HepG2 (cell line): ENCODE data around the gene NCOA3. TPM values are rescaled to one million over a fixed set of nuclear protein-coding genes. Genes with fewer than 3 reads are reported as not detected.

ENCODE experiments used
- AKAP8 ChIP-seq: sonication (generic); formaldehyde crosslinking; IDR thresholded peaks from 2 replicates; pipeline ENCODE4 v1.5.1; 2020; ENCODE audit warnings: mild to moderate bottlenecking, missing genetic modification reagents
- BRD4 ChIP-seq: sonication (generic); formaldehyde crosslinking; IDR thresholded peaks from 2 replicates; pipeline ENCODE4 v1.4.0; 2020; ENCODE audit warnings: missing genetic modification reagents
- CHCHD3 ChIP-seq: sonication (generic); formaldehyde crosslinking; IDR thresholded peaks from 2 replicates; pipeline ENCODE4 v1.8.0; 2022; ENCODE audit warnings: mild to moderate bottlenecking, missing genetic modification reagents, moderate library complexity
- ETV5 ChIP-seq: IDR thresholded peaks from 2 replicates; pipeline ENCODE4 v1.6.1; 2018; ENCODE audit warnings: missing biosample characterization, missing genetic modification reagents, inconsistent platforms, borderline replicate concordance
- FOXO4 ChIP-seq: sonication (generic); formaldehyde crosslinking; conservative IDR thresholded peaks from 2 replicates; pipeline ENCODE4 v1.8.1; 2023; ENCODE audit warnings: missing genetic modification reagents
- JUND ChIP-seq: sonication (generic); formaldehyde crosslinking; IDR thresholded peaks from 2 replicates; pipeline ENCODE4 v1.8.0; 2022; ENCODE audit warnings: mild to moderate bottlenecking, missing genetic modification reagents
- MED8 ChIP-seq: sonication (generic); formaldehyde crosslinking; IDR thresholded peaks from 2 replicates; pipeline ENCODE4 v1.8.1; 2023; ENCODE audit warnings: mild to moderate bottlenecking, missing genetic modification reagents; ENCODE audit not compliant: insufficient replicate concordance
- NFKB2 ChIP-seq: sonication (generic); formaldehyde crosslinking; IDR thresholded peaks from 2 replicates; pipeline ENCODE4 v1.4.0; 2020; ENCODE audit warnings: missing genetic modification reagents, borderline replicate concordance
- ONECUT2 ChIP-seq: sonication (generic); formaldehyde crosslinking; IDR thresholded peaks from 2 replicates; pipeline ENCODE4 v1.4.0; 2020; ENCODE audit warnings: missing genetic modification reagents
- REXO4 ChIP-seq: sonication (generic); formaldehyde crosslinking; IDR thresholded peaks from 2 replicates; pipeline ENCODE4 v1.8.0; 2022; ENCODE audit warnings: missing genetic modification reagents, mild to moderate bottlenecking, borderline replicate concordance
- TAF1 ChIP-seq: sonication (generic); formaldehyde crosslinking; IDR thresholded peaks from 2 replicates; pipeline ENCODE4 v1.4.0; 2020; ENCODE audit warnings: missing genetic modification reagents
- XBP1 ChIP-seq: sonication (generic); formaldehyde crosslinking; IDR thresholded peaks from 2 replicates; pipeline ENCODE4 v1.5.0; 2020; ENCODE audit warnings: missing genetic modification reagents
- ZBTB7A ChIP-seq: sonication (generic); formaldehyde crosslinking; IDR thresholded peaks from 2 replicates; pipeline ENCODE4 v1.8.0; 2022; ENCODE audit warnings: mild to moderate bottlenecking, missing genetic modification reagents
- ZFP1 ChIP-seq: IDR thresholded peaks from 2 replicates; pipeline ENCODE4 v1.6.1; 2016
- ZNF124 ChIP-seq: sonication (generic); formaldehyde crosslinking; IDR thresholded peaks from 2 replicates; pipeline ENCODE4 v1.4.0; 2020; ENCODE audit warnings: missing genetic modification reagents
- ZNF274 ChIP-seq: sonication (generic); formaldehyde crosslinking; IDR thresholded peaks from 2 replicates; pipeline ENCODE4 v1.5.1; 2020; ENCODE audit warnings: mild to moderate bottlenecking, missing genetic modification reagents
- ZNF281 ChIP-seq: sonication (generic); formaldehyde crosslinking; IDR thresholded peaks from 2 replicates; pipeline ENCODE4 v1.4.0; 2020; ENCODE audit warnings: missing genetic modification reagents, borderline replicate concordance
- ZNF333 ChIP-seq: sonication (generic); formaldehyde crosslinking; IDR thresholded peaks from 2 replicates; pipeline ENCODE4 v1.4.0; 2020; ENCODE audit warnings: mild to moderate bottlenecking, missing genetic modification reagents, borderline replicate concordance
- ZNF766 ChIP-seq: sonication (generic); formaldehyde crosslinking; IDR thresholded peaks from 2 replicates; pipeline ENCODE4 v1.5.0; 2020; ENCODE audit warnings: missing genetic modification reagents, borderline replicate concordance
- ZNF790 ChIP-seq: sonication (generic); formaldehyde crosslinking; IDR thresholded peaks from 2 replicates; pipeline ENCODE4 v1.8.0; 2022; ENCODE audit warnings: missing genetic modification reagents, mild to moderate bottlenecking, borderline replicate concordance
- ZSCAN20 ChIP-seq: sonication (generic); formaldehyde crosslinking; IDR thresholded peaks from 2 replicates; pipeline ENCODE4 v1.4.0; 2020; ENCODE audit warnings: missing genetic modification reagents, mild to moderate bottlenecking, borderline replicate concordance
- polyA plus RNA-seq, 8 experiments: library from polyadenylated mRNA; depleted of rRNA in 3 of 8; stranded (reverse) in 7 of 8; unstranded in 1 of 8; fragments of >200 nt; fragmentation: Illumina TruSeq in 4 of 8; extraction: Trizol in 4 of 8; gene quantifications; 2 replicates each; pipeline versions ENCODE4 v1.2.1 to v1.2.3, GENCODE V29; 2011 to 2016; ENCODE audit warnings: low read depth in 4 of 8, missing spikeins in 1 of 8, mixed read lengths in 1 of 8; ENCODE audit not compliant: insufficient read depth in 1 of 8
- total RNA-seq, 5 experiments: library from RNA; depleted of rRNA; stranded (reverse); fragments of >200 nt; fragmentation: Illumina TruSeq; extraction: Trizol; gene quantifications; 2 replicates each; pipeline ENCODE4 v1.2.3, GENCODE V29; 2016; ENCODE audit warnings: low read depth in 1 of 5
- TF ChIP-seq, protein P1 (sequence below): sonication (generic); formaldehyde crosslinking; IDR thresholded peaks from 2 replicates; pipeline ENCODE4 v1.5.0; 2020; ENCODE audit warnings: missing genetic modification reagents
- TF ChIP-seq, protein P2 (sequence below): sonication (generic); formaldehyde crosslinking; IDR thresholded peaks from 2 replicates; pipeline ENCODE4; 2020; ENCODE audit warnings: missing genetic modification reagents, mild to moderate bottlenecking, borderline replicate concordance

Gene NCOA3
- total and polyA plus RNA-seq, 2 of the 13 experiments (the other 11 are each of a cell fraction or from before 2014, with no cell fraction given), result 35.0 to 56.8 TPM

DNA sequence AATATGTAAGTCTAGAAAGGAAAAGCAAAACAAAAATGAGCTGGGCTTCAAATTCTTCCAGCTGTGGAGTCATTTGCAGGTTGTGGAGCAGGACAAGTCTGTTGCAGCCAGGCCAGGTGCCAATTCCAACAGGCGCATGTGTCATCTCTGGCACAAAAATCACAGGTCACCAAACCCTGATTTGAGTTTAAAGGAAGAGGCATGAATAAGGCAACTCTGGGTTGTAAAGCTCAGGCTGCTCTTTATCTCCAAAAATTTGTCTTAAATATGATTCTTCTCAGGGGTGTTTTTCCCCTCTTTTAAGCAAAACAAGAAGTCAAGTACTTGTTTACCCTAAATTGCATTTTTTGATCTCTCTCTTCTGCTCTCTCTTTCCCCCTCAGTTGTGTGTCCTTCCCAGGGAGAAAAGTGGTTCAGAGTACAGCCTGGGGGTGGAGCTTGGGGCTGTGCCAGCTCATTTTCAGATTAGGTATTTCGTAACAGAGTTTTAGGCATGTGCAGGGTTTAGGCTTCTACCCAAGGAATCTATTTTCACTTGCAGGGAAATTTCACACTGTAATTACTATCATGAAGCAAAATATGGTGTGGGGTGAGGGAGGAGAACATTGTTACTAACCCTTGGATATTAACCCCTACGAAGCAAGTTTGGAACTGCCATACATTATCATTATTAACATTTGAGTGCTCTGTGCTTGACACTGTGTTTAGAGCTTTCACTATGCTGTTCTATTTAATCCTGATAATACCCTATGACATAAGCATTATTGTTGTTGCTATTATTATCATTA, 8.3 kb upstream of the NCOA3 start (continued):
- no peak for TF ChIP-seq XBP1
- no peak for TF ChIP-seq CHCHD3 (CRISPR knock-in tag)
- no peak for TF ChIP-seq ONECUT2 (CRISPR knock-in tag)
- TF ChIP-seq ZNF281 (CRISPR knock-in tag), result peak; percentile 11; the same call in 1 of the 2 replicates
- TF ChIP-seq, protein P1, sequence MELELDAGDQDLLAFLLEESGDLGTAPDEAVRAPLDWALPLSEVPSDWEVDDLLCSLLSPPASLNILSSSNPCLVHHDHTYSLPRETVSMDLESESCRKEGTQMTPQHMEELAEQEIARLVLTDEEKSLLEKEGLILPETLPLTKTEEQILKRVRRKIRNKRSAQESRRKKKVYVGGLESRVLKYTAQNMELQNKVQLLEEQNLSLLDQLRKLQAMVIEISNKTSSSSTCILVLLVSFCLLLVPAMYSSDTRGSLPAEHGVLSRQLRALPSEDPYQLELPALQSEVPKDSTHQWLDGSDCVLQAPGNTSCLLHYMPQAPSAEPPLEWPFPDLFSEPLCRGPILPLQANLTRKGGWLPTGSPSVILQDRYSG (CRISPR knock-in tag), result 0 out of 2 replicates have a peak, but pooled peaks have one; percentile 40
- peak; percentile 44; the same call in 1 of the 2 replicates for TF ChIP-seq ZBTB7A (CRISPR knock-in tag)
- TF ChIP-seq, protein P2, sequence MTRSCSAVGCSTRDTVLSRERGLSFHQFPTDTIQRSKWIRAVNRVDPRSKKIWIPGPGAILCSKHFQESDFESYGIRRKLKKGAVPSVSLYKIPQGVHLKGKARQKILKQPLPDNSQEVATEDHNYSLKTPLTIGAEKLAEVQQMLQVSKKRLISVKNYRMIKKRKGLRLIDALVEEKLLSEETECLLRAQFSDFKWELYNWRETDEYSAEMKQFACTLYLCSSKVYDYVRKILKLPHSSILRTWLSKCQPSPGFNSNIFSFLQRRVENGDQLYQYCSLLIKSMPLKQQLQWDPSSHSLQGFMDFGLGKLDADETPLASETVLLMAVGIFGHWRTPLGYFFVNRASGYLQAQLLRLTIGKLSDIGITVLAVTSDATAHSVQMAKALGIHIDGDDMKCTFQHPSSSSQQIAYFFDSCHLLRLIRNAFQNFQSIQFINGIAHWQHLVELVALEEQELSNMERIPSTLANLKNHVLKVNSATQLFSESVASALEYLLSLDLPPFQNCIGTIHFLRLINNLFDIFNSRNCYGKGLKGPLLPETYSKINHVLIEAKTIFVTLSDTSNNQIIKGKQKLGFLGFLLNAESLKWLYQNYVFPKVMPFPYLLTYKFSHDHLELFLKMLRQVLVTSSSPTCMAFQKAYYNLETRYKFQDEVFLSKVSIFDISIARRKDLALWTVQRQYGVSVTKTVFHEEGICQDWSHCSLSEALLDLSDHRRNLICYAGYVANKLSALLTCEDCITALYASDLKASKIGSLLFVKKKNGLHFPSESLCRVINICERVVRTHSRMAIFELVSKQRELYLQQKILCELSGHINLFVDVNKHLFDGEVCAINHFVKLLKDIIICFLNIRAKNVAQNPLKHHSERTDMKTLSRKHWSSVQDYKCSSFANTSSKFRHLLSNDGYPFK (CRISPR knock-in tag), result no peak
- TF ChIP-seq ZNF333, result no peak
- no peak for TF ChIP-seq MED8 (CRISPR knock-in tag)
- TF ChIP-seq ZNF766 (CRISPR knock-in tag), result no peak
- no peak for TF ChIP-seq JUND (CRISPR knock-in tag)
- TF ChIP-seq TAF1, result peak; percentile 26
- TF ChIP-seq ZNF124 (CRISPR knock-in tag), result peak; percentile 96
- TF ChIP-seq NFKB2 (CRISPR knock-in tag), result no peak
- no peak for TF ChIP-seq ETV5 (CRISPR knock-in tag)
- TF ChIP-seq AKAP8 (CRISPR knock-in tag), result no peak
- TF ChIP-seq ZSCAN20 (CRISPR knock-in tag), result no peak
- no peak for TF ChIP-seq ZNF274 (CRISPR knock-in tag)
- TF ChIP-seq REXO4 (CRISPR knock-in tag), result no peak
- no peak for TF ChIP-seq ZNF790 (CRISPR knock-in tag)
- TF ChIP-seq ZFP1 (CRISPR knock-in tag), result no peak
- TF ChIP-seq BRD4 (CRISPR knock-in tag), result no peak
- TF ChIP-seq FOXO4 (CRISPR knock-in tag), result no peak
